Measurements from ENCODE around the gene SLC2A14.
"Not testable (repeated sequence)": the region's sequence is repeated elsewhere in the genome, so short reads cannot be mapped to it uniquely, and the experiment has no call there.

The SLC2A14 gene

DNA sequence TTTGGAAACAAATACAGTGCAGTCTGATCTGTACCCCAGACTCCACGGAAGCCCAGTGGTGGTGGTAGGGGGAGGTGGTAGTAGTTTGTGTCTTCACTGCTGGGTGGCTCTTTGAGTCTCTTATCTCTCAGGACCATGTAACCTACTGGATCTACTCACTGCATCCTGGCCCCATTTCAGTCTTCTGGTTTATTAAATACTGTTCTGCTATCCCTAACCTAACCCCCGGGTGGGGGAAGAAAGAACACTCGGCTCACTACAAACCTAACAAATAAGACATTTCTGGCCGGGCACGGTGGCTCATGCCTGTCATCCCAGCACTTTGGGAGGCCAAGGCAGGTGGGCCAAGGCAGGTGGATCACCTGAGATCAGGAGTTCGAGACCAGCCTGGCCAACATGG is 39.5 kb downstream of the SLC2A14 start:
- DNase-seq, result not testable (repeated sequence)

DNA sequence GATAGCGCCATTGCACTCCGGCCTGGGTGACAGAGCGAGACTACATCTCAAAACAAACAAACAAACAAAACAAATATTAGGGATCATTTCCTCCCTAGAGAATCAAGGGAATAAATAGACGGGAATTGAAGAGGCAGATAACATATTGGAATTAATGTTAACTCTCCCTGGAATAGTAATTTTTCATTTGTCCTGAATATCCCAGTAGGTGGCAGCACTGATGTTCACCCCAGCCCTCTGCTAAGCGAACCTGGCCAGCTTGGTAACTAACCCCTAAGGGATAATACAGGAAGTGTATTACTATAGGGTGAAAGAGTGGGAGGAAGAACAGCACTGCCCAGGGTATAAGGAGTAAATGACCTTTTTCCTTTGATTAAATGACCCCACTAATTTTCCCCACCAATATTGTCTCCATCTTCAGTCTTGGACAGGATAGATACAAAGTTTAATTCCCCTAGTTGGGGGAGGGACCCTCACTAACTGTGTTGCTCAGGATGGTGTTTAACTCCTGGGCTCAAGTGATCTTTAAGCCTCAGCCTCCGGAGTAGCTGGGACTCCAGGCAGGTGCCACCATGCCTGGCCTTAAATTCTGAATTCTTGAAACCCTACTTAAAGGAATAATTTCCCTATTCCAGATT is 40.5 kb downstream of the SLC2A14 start:
- DNase-seq, result no peak

DNA sequence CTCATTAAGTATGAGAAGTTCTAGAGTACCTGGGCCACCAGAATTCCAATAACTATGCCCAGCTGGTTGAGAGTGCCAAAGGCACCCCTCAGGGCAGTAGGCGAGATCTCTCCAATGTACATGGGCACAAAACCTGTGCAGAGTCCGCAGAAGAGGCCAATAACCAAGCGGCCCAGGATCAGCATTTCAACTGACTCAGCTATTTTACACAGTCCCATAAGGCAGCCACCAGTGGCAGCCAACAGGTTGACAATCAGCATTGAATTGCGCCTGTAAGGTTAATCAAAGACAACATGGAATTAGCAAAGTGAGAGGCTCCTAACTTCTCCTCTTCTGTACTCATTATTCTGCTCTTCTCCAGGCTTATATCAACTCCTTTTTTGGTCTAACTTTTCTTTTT is 43.0 kb downstream of the SLC2A14 start:
- DNase-seq, result not testable (repeated sequence)

GRCh38 chr12:7825754-7826153 is 47.0 kb downstream of the SLC2A14 start:
- not testable (repeated sequence) for DNase-seq

DNA sequence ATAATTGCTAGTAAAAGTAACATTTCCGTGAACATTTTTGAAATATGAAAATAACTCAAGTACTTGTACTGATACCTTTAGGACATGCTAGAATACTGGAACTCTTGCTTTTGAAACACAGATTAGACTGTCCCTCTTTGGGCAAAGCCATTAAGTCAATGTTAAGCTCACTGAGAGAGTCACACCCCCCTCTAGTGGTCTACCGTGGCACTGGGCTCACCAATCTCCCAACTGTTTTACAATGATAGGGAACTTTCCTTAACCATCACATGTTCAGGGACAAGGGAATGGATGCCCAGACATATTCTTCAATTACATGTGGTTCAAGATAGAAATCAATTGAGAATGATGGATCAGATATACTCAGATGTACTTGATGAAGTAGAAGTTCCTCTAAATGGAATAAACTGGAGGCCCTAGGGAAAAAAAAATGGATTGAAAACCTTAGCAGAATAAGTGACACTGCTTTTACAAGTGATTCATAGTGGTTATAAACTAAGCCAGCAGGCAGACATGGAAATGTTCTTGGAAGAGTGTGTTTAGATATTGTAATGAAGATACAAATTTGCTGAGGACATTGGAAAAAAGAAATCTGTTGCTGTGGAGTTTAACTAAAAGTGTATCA is 65.7 kb downstream of the SLC2A14 start:
- no peak for DNase-seq

DNA sequence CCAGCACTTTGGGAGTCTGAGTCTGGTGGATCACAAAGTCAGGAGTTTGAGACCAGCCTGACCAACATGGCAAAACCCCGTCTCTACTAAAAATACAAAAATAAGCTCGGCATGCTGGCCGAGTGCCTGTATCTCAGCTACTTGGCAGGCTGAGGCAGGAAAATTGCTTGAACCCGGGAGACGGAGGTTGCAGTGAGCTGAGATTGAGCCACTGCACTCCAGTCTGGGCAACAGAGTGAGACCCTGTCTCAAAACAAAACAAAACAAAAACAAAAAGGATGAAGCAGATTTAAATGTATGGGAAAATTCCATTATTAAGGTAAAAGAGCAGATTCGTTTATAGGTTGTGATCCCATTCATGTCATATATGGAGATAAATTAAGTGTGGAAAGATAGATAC is 66.4 kb downstream of the SLC2A14 start:
- not testable (repeated sequence) for DNase-seq

GRCh38 chr12:7801460-7801859 is 71.3 kb downstream of the SLC2A14 start:
- DNase-seq, result no peak

DNA sequence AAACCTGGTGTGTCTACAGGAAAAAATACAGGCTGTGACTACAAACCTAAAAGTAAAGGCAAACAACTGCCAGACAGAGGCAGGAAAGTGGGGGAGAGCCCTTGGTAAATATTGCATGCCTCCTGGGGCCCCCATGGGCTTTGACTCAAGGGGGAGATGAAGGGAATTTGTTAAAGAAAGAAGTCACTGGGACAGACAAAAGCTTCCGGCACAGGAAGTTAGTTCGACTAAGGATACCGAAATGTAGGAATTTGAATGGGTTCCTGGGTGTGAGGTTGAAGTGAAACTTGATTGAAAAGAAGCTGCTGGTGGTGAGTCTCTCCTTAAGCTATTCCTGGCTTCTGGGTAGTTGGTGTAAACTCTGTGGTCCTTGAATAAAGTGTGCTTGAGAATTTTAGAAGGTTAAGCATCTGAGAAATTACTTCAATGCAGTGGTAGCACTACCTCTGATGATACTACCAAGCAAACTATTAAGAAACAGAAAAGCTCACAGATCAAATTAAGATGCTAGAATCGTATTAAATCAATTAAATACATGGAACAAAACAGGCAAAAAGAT is 73.9 kb downstream of the SLC2A14 start:
- DNase-seq, result not testable (repeated sequence)

DNA sequence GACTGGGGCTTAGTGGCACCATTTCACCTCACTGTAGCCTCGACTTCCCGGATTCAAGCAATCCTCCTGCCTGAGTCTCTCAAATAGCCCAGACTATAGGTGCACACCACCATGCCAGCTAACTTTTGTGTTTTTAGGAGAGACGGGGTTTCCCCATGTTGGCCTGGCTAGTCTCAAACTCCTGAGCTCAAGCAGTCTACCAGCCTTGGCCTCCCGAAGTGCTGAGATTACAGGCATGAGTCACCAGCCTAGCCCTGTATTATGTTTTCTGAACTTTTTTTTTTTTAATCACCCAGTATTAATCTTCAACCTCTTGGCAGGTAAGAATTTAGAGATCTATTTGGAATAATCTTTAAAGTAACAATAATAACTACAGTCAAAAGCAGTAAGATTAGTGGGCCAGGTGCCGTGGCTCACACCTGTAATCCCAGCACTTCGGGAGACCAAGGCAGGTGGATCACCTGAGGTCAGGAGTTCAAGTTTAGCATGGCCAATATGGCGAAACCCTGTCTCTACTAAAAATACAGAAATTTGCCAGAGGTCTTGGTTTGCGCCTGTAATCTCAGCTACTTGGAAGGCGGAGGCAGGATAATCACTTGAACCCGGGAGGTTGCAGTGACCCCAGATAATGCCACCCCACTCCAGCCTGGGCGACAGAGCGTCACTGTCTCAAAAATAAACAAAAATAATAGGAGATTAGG is 74.9 kb downstream of the SLC2A14 start:
- DNase-seq, result no peak

DNA sequence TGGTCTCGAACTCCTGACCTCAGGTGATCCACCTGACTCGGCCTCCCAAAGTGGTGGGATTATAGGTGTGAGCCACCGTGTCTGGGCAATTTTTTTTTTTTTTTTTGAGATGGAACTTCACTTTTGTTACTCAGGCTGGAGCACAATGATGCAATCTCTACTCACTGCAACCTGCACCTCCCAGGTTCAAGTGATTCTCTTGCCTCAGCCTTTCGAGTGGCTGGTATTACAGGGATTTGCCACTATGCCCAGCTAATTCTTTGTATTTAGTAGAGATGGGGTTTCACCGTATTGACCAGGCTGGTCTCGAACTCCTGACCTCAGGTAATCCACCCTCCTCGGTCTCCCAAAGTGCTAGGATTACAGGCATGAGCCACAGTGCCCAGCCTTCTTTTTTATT is 75.4 kb downstream of the SLC2A14 start:
- DNase-seq, result not testable (repeated sequence)

- DNase-seq, result no peak
Measured at GRCh38 chr12:7793211-7793610, 79.5 kb downstream of the SLC2A14 start.

DNA sequence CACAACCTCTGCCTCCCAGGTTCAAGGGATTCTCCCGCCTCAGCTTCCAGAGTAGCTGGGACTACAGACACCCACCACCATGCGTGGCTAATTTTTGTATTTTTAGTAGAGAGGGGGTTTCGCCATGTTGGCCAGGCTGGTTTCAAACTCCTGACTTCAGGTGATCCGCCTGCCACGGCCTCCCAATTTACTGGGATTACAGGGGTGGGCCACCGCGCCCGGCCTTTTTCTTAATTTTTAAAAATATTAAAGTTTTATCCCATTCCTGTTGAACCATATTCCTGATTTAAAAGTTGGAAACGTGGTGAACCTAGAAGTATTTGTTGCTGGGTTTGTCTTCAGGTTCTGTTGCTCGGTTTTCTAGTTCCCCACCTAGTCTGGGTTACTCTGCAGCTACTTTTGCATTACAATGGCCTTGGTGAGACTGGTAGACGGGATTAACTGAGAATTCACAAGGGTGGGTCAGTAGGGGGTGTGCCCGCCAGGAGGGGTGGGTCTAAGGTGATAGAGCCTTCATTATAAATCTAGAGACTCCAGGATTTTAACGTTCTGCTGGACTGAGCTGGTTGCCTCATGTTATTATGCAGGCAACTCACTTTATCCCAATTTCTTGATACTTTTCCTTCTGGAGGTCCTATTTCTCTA is 83.7 kb downstream of the SLC2A14 start, which contains the start of gene NANOG:
Gene NANOG, plus strand, starts transcription at position 519 of the 645 bp plus-strand sequence. CDS start 213 bp downstream, outside the sequence.
- not testable (repeated sequence) for DNase-seq

GRCh38 chr12:7788294-7788660 is 84.4 kb downstream of the SLC2A14 start:
- no peak for DNase-seq

DNA sequence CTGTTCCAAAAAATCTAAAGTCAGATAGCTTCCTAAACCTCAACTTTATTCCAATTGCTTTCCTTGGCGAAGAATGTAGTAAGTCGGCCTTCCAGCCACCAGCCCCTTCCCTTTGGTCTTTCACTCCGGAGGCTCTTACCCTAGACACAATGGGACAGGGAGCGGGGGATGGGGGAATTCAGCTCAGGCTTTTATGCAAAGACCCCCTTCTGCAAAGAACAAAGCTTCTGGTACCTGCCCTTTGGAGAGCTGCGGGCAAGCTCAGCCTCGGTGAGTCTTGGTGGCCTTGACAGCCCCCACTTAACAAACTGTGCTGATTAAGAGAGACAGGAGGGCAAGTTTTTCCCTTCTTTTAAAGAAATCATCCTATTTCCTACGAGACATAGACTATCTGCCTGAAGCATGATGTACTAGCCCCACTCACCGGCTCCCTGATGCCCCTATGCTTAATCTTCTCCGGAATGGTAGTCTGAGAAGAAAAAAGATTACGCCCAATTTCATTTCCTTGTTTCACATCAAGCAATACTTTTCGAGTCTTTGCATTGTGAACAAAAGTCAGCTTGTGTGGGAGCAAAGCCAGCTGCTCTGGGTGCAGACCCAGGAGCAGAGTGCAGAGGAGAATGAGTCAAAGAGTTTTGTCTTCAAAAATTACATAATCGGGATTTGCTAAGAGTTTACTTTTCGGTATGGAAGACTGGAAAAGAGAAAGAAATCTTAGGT is 85.0 kb downstream of the SLC2A14 start:
- no peak for DNase-seq

DNA sequence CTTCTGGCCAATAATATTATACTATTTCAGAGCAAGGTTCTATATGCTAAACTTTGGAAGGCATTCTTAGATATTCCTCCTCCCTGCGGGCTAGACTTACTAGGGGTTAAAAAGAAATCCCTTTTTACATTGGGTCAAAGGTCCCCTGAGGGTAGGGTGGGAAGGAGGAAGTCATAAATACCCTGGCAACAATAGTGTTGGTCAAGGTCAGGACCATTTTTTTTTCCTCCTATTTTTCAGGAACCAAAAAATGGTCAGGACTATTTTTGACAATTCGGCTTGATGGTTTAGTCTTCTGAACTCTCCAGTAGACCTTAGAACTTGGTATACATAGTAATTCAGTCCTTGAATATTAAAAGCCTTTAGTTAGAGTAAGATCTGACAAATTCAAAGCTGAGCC is 88.0 kb downstream of the SLC2A14 start:
- no peak for DNase-seq

- DNase-seq, result not testable (repeated sequence)
Measured at GRCh38 chr12:7783433-7783832, 89.3 kb downstream of the SLC2A14 start.

DNA sequence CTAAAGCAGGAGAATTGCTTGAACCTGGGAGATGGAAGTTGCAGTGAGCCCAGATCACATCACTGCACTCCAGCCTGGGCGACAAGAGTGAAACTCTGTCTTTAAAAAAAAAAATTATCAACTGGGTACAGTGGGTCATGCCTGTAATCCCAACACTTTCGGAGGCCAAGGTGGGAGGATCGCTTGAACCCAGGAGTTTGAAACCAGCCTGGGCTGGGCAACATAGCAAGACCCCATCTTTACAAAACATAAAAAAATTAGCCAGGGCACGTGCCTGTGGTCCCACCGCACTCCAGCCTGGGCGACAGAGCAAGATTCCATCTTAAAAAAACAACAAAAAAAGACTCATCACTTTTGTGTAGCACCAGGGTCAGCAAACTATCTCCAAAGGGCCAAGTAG is 90.7 kb downstream of the SLC2A14 start:
- DNase-seq, result no peak

- DNase-seq, result no peak
Measured at GRCh38 chr12:7781274-7781673, 91.4 kb downstream of the SLC2A14 start.

DNA sequence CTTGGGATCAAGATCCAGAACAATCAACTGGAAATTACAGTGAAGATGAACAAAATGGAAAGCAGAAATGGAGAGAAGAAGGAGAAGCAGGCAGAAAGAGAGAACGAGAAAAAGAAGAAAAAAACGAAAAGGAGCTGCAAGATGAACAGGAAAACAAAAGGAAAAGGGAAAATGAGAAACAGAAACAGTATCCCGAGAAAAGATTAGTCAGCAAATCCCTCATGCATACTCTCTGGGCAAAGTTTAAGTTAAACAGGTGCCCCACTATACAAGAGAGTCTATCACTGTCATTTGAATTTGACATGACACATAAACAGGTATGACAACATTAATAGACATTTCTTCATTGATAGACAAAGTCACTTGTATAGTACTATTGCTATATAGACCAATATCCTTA is 102.7 kb downstream of the SLC2A14 start:
- DNase-seq, result no peak
